ENCODE results near the gene AMOTL1.

DNA sequence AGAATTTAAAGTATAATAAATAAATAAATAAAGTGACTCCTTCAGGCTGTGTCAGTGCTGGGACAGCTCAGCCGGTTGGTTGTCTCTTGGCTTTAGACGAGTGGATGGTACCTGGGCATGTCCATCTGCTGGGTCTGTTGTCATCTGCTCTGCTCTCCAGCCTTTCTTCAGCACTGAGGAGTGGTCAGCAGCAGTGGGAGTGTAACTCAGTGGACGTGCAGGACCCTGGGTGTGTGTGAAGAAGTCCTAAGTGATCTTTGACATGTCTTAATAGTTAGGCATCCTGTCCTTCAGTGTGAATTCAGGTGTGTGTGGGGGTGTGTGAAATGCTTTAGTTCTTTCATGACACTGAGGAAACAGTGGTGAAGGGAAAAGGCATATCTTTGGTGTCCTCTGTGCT is 24.3 kb downstream of the AMOTL1 start:
- TF ChIP-seq, protein P1, sequence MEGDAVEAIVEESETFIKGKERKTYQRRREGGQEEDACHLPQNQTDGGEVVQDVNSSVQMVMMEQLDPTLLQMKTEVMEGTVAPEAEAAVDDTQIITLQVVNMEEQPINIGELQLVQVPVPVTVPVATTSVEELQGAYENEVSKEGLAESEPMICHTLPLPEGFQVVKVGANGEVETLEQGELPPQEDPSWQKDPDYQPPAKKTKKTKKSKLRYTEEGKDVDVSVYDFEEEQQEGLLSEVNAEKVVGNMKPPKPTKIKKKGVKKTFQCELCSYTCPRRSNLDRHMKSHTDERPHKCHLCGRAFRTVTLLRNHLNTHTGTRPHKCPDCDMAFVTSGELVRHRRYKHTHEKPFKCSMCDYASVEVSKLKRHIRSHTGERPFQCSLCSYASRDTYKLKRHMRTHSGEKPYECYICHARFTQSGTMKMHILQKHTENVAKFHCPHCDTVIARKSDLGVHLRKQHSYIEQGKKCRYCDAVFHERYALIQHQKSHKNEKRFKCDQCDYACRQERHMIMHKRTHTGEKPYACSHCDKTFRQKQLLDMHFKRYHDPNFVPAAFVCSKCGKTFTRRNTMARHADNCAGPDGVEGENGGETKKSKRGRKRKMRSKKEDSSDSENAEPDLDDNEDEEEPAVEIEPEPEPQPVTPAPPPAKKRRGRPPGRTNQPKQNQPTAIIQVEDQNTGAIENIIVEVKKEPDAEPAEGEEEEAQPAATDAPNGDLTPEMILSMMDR (IDR thresholded peaks at IDR 0.05), result no peak
- no peak for TF ChIP-seq POLR2A (IDR thresholded peaks at IDR 0.05)
